CD4-positive, alpha-beta memory T cell (primary cell): ENCODE measurements around the gene ATP8B3. TPM values are rescaled to one million over a fixed set of nuclear protein-coding genes. Genes with fewer than 3 reads are reported as not detected.

Experiments
- CTCF ChIA-PET: fragments of 350-600 bp; sonication (Branson Sonifier 250); formaldehyde crosslinking; loops from one replicate; lab custom pipeline; 2021; ENCODE audit warnings: inconsistent platforms; ENCODE audit not compliant: partially characterized antibody; lab: Charles Lee
- POLR2A ChIA-PET: fragments of 350-600 bp; sonication (Branson Sonifier 250); formaldehyde crosslinking; loops from one replicate; lab custom pipeline; 2021; ENCODE audit not compliant: partially characterized antibody; lab: Charles Lee
- DNase-seq, 5 donors: peaks; one replicate each; pipeline versions ENCODE4 v3.0.0 to v3.0.0-alpha.2; 2020 to 2022; ENCODE audit warnings: mixed read lengths in 1 of 5
- H3K27ac ChIP-seq: one replicate; pipeline ENCODE4 v1.7.0; 2013; ENCODE audit warnings: low read depth, low read length
- H3K27me3 ChIP-seq: 2 replicates; pipeline ENCODE4 v1.7.0; 2013; ENCODE audit warnings: mild to moderate bottlenecking, low read length, moderate library complexity; ENCODE audit not compliant: insufficient read depth
- H3K36me3 ChIP-seq: 2 replicates; pipeline ENCODE4 v1.7.0; 2013; ENCODE audit warnings: mild to moderate bottlenecking, low read length, moderate library complexity; ENCODE audit not compliant: insufficient read depth
- H3K4me1 ChIP-seq: 2 replicates; pipeline ENCODE4 v1.7.0; 2013; ENCODE audit warnings: mild to moderate bottlenecking, low read length, moderate library complexity; ENCODE audit not compliant: insufficient read depth
- H3K4me3 ChIP-seq, 2 donors: one replicate each; pipeline ENCODE4 v1.7.0; 2013; ENCODE audit warnings: low read length in 2 of 2, mild to moderate bottlenecking in 1 of 2
- H3K9me3 ChIP-seq, 2 donors: one replicate each; pipeline ENCODE4 v1.7.0; 2013; ENCODE audit warnings: low read length in 2 of 2, control low read depth in 1 of 2; ENCODE audit not compliant: control insufficient read depth in 1 of 2
- H3K27ac Mint-ChIP-seq, 7 donors: one replicate each; pipeline ENCODE4 v1.8.0; 2020 to 2021; ENCODE audit warnings: mixed read lengths in 7 of 7, mild to moderate bottlenecking in 6 of 7, inconsistent platforms in 3 of 7, moderate library complexity in 3 of 7
- H3K27me3 Mint-ChIP-seq, 2 donors: one replicate each; pipeline ENCODE4 v1.8.0; 2020 to 2021; ENCODE audit warnings: mixed read lengths in 2 of 2
- H3K36me3 Mint-ChIP-seq, 2 donors: one replicate each; pipeline ENCODE4 v1.8.0; 2020 to 2021; ENCODE audit warnings: mixed read lengths in 2 of 2, inconsistent platforms in 1 of 2, mild to moderate bottlenecking in 1 of 2
- H3K4me1 Mint-ChIP-seq, 4 donors: one replicate each; pipeline ENCODE4 v1.8.0; 2020 to 2021; ENCODE audit warnings: mixed read lengths in 4 of 4, mild to moderate bottlenecking in 1 of 4
- H3K4me3 Mint-ChIP-seq, 8 donors: one replicate each; pipeline ENCODE4 v1.8.0; 2020 to 2021; ENCODE audit warnings: mixed read lengths in 8 of 8, mild to moderate bottlenecking in 7 of 8, moderate library complexity in 6 of 8, inconsistent platforms in 3 of 8
- H3K9me3 Mint-ChIP-seq, 8 donors: one replicate each; pipeline ENCODE4 v1.8.0; 2020 to 2021; ENCODE audit warnings: mixed read lengths in 8 of 8, mild to moderate bottlenecking in 5 of 8, inconsistent platforms in 3 of 8, moderate library complexity in 1 of 8
- intact Hi-C: fragments of 100-400 bp; cut with micrococcal nuclease; formaldehyde crosslinking; loops from one replicate; pipeline ENCODE4 v1.15.1; 2023
- polyA plus RNA-seq, 2 donors: library from polyadenylated mRNA; unstranded; fragments of 300-500 nt; fragmentation: Illumina TruSeq; gene quantifications; one replicate each; pipeline ENCODE4 v1.2.3, GENCODE V29; 2021
- total RNA-seq, 2 experiments: library from RNA; stranded (reverse); gene quantifications; one replicate each; pipeline ENCODE4 v1.2.3, GENCODE V29; 2021

ATP8B3 gene
- total and polyA plus RNA-seq, 4 experiments from 2014 or later, result 0.73 to 5.5 (median 3.6) TPM

DNA sequence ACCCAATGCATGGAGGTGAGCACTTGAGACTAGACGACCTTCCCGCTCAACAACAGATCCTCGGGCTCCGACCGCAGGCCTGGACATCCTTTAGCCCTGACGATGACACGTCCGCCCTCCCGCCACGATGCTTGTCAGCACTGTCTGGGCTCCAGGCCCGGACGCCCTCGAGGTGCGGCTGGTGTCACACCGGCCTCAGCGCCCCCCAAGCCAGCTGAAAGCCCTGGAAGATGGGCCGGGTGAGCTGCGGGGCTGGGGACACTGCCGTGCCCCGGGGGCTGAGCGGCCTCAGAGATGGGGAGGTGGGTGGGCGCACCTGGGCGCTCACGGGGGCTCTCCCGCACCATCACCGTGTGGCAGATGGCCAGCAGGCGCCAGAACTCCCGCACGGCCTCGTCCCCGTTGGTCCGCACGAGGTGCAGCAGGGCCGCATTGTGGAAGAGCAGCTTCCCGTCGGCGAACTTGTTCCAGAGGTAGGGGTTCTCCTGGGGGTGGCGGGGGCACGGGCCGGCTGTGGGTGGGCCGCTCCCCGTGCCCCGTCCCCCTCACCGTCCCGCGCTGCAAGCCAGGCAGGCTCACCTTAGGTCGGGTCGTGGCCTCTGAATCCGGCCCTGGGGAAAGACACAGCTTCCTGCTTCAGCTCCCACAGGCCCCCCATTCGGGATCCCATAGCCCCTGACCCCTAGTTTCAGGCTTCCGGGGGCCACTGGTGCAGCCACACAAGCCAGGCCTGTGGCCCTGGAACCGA, 15.5 kb downstream of the ATP8B3 start:
- H3K4me3 Mint-ChIP-seq, result no peak overlapping the region
- no peak overlapping the region for H3K27ac Mint-ChIP-seq
- H3K9me3 ChIP-seq, result no peaks in the 10 kb centered on the region
- peaks cover 7% of the 10 kb centered on the region for H3K4me1 ChIP-seq
- ChIA-PET CTCF (interaction anchor here (0.8 to 4.8 kb wide), 6 partner anchors 14 to 251 kb away, joined by 3 to 22 read pairs (median 4); no protein-coding TSS in a partner anchor), POLR2A (no interaction called here)
- no peaks in the 10 kb centered on the region for H3K36me3 ChIP-seq
- no peak overlapping the region for H3K27ac ChIP-seq
- peaks cover 0 to 4% of the 10 kb centered on the region in 2 donors for H3K27me3 Mint-ChIP-seq
- DNase-seq, result peak in 1 of 5 donors; percentile 1
- intact Hi-C loops, result no loop called here
- peaks cover 0 to 3% (median 0%) of the 10 kb centered on the region in 8 donors for H3K9me3 Mint-ChIP-seq
- peaks cover 3 to 4% of the 10 kb centered on the region in 2 donors for H3K36me3 Mint-ChIP-seq
- H3K4me3 ChIP-seq, result no peak overlapping the region
- H3K27me3 ChIP-seq, result no peaks in the 10 kb centered on the region
- H3K4me1 Mint-ChIP-seq, result peaks cover 0 to 6% (median 2%) of the 10 kb centered on the region in 4 donors

DNA sequence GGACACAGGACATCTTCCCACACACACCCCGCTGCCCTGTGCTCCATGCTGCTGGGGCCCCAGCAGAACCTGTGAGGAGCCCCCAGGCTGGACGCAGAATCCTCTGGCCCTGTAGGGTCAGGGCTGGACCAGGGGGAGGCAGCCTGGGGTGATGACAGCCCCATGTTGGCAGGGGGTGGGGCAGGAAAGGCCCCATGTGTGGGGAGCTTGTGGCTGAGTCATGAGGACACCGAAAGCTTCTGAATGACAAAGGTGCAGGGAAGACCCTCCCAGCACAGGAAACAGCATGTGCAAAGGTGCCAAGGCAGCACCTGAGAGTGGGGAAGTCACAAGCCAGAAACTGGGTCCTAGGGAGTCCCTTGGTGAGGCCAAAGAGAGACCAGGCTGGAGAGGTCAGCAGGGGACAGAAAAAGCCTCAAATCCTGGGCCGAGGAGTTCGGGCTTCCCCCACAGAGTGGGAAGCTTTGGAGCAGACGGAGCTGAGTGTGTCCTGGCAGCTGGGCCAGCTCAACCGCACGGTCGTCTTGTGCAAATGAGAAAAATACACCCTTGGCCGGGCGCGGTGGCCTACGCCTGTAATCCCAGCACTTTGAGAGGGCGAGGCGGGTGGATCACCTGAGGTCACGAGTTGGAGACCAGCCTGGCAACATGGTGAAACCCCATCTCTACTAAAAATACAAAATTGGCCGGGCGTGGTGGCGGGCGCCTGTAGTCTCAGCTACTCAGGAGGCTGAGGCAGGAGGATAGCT, 17.5 kb downstream of the ATP8B3 start:
- Histone ChIP-seq H3K27ac (no peak overlapping the region), H3K9me3 (no peaks in the 10 kb centered on the region), H3K27me3 (no peaks in the 10 kb centered on the region), H3K4me3 (no peak overlapping the region), H3K36me3 (no peaks in the 10 kb centered on the region), H3K4me1 (peaks cover 7% of the 10 kb centered on the region)
- intact Hi-C loops, result no loop called here
- Mint-ChIP-seq H3K27ac (no peak overlapping the region), H3K9me3 (peaks cover 0 to 3% (median 0%) of the 10 kb centered on the region in 8 donors), H3K4me3 (no peak overlapping the region), H3K4me1 (peaks cover 0 to 6% (median 2%) of the 10 kb centered on the region in 4 donors), H3K36me3 (no peaks in the 10 kb centered on the region), H3K27me3 (peaks cover 0 to 4% of the 10 kb centered on the region in 2 donors)
- CTCF ChIA-PET, result interaction anchor here (0.5 to 4.8 kb wide), 5 partner anchors 12 to 249 kb away, joined by 3 to 22 read pairs (median 15); no protein-coding TSS in a partner anchor
- POLR2A ChIA-PET, result no interaction called here
- DNase-seq, result peak in 1 of 5 donors; percentile 36

DNA sequence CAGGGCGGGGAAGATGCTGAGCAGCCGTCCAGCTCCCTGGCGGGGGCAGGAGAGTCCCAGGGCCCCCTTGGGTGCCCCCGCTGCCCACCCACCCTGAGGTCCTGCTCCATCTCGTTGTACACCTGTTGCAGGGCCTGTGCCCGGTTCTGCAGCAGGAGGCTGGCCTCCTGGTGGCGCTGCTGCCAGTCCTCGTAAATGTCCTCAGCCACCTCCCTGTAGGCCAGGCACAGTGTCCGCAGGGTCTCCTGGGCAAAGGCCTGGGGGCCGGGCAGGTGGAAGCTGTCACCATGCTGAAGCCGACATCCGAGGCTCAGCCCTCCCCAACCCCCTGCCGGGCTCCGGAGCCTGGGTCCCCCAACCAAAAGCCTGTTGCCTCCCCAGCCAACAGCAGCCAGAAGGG, 20.2 kb downstream of the ATP8B3 start:
- H3K36me3 ChIP-seq, result no peaks in the 10 kb centered on the region
- POLR2A ChIA-PET, result no interaction called here
- no peak overlapping the region for H3K27ac ChIP-seq
- H3K27me3 ChIP-seq, result no peaks in the 10 kb centered on the region
- Mint-ChIP-seq H3K36me3 (no peaks in the 10 kb centered on the region), H3K4me3 (no peak overlapping the region), H3K27ac (no peak overlapping the region), H3K4me1 (peaks cover 0 to 6% (median 3%) of the 10 kb centered on the region in 4 donors), H3K27me3 (peaks cover 6 to 10% of the 10 kb centered on the region in 2 donors), H3K9me3 (peaks cover 0 to 3% (median 0%) of the 10 kb centered on the region in 8 donors)
- no peak overlapping the region for H3K4me3 ChIP-seq
- CTCF ChIA-PET, result interaction anchor here (4.8 kb wide), 1 partner anchor 34 kb away, joined by 22 read pairs; no protein-coding TSS in a partner anchor
- H3K4me1 ChIP-seq, result peaks cover 7% of the 10 kb centered on the region
- peak in 1 of 5 donors; percentile 32 for DNase-seq
- intact Hi-C loops, result no loop called here
- H3K9me3 ChIP-seq, result no peaks in the 10 kb centered on the region

DNA sequence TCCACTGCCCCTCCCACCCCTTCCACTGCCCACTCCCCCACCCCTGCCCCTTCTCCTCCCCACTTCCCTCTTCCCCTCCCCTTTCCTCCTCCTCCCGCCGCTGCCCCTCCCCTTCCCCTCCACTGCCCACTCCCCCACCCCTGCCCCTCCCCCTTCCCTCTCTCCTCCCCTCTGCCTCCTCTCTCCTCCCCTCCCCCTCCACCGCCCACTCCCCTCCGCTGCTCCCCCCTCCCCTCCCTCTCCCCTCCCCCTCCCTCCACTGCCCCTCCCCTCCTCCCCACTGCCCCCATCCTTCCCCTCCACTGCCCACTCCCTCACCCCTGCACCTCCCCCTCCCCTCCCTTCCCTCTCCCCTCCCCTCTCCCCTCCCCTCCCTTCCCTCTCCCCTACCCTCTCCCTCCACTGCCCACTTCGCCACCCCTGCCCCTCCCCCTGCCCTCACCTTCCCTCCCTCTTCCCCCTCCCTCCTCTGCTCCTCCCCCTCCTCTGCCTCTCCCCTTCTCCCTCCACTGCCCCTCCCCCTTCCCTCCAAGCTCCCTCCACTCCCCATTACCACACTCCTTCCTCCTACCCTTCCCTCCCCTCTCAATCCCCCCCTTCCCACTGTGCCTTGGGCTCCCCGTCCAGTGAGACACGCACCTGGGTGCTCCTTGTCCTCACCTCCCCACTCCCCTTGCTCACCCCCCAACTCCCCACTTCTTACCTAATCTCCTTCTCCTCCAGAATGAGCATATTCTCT, 21.9 kb downstream of the ATP8B3 start:
- Mint-ChIP-seq H3K4me1 (peaks cover 0 to 2% (median 0%) of the 10 kb centered on the region in 4 donors), H3K27ac (no peak overlapping the region), H3K9me3 (no peaks in the 10 kb centered on the region), H3K27me3 (peaks cover 6 to 7% of the 10 kb centered on the region in 2 donors), H3K36me3 (no peaks in the 10 kb centered on the region), H3K4me3 (no peak overlapping the region)
- Histone ChIP-seq H3K27me3 (no peaks in the 10 kb centered on the region), H3K4me3 (no peak overlapping the region), H3K36me3 (no peaks in the 10 kb centered on the region), H3K4me1 (no peaks in the 10 kb centered on the region), H3K9me3 (no peaks in the 10 kb centered on the region), H3K27ac (no peak overlapping the region)
- CTCF ChIA-PET, result interaction anchor here (0.8 to 1.3 kb wide), 2 partner anchors 10 to 36 kb away, joined by 3 read pairs; no protein-coding TSS in a partner anchor
- POLR2A ChIA-PET, result interaction anchor here (1.6 kb wide), 1 partner anchor 21 kb away, joined by 3 read pairs; no protein-coding TSS in a partner anchor
- intact Hi-C loops, result no loop called here
- peak in 1 of 5 donors; percentile 12 for DNase-seq

DNA sequence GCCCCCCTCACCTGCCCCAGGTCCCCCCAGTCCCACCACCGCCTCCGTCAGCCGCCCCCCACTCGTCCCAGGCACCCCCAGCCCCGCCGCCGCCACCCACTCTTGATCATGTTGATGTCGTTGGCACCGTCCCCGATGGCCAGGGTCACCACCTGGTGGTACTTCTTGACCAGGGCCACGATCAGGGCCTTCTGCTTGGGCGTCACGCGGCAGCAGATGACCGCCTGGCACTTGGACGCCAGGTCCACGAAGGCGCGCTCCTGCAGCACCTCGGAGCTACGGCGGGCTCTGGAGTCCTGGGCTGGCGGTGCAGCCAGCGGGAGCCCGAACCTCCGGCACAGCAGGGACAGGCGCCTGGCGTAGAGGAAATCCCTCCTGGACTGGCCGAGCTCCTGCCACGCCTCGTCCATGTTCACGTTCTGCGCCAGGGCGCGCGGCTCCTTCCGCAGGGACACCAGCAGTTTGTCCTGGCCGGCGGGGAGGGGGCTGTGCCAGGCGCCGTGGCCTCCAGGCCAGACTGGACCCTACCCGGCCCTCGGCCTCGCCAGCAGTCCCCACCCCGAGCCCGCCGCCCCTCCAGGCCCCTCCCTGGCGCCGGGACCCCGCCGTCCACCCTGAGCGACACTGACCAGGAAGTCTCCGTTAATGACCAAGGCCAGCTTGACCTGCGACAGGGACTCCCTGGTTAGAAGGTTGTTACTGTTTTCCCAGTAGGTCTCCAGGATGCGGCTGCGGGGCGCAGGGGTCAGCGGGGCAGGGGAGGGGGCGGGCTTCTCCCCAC, 22.6 kb downstream of the ATP8B3 start:
- intact Hi-C loops, result loop anchor here (2.0 kb wide), 1 partner anchor 23 kb away; the partner anchor contains the start of gene ATP8B3
- Histone ChIP-seq H3K4me1 (no peaks in the 10 kb centered on the region), H3K9me3 (no peaks in the 10 kb centered on the region), H3K27ac (no peak overlapping the region), H3K36me3 (no peaks in the 10 kb centered on the region), H3K27me3 (no peaks in the 10 kb centered on the region), H3K4me3 (no peak overlapping the region)
- DNase-seq, result peak in 1 of 5 donors; percentile 17
- CTCF ChIA-PET, result interaction anchor here (0.8 to 2.1 kb wide), 3 partner anchors 9 to 39 kb away, joined by 3 to 6 read pairs (median 3); no protein-coding TSS in a partner anchor
- Mint-ChIP-seq H3K36me3 (no peaks in the 10 kb centered on the region), H3K4me3 (no peak overlapping the region), H3K27me3 (peaks cover 6 to 7% of the 10 kb centered on the region in 2 donors), H3K27ac (no peak overlapping the region), H3K4me1 (peaks cover 0 to 2% (median 0%) of the 10 kb centered on the region in 4 donors), H3K9me3 (no peaks in the 10 kb centered on the region)
- POLR2A ChIA-PET, result interaction anchor here (1.4 to 1.6 kb wide), 2 partner anchors 22 to 37 kb away, joined by 3 read pairs; no protein-coding TSS in a partner anchor

DNA sequence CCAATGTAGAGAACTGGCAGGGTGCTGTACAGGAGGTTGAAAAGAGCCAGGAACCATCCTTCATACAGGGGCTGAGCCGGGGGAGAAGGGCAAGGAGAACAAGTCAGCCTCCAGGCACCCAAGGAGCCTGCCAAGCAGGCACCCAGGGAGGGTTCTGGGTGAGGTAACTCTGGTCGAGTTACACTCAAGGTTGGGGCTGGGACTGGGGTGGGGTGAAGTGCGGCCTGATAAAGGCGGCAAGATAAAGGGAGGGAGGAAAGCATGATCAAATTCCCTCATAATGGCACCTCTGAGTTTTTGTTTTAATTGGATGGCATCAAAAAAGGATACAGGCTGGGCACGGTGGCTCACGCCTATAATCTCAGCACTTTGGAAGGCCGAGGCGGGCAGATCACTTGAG, 25.0 kb downstream of the ATP8B3 start:
- Mint-ChIP-seq H3K27me3 (peaks cover 18 to 24% of the 10 kb centered on the region in 2 donors), H3K4me1 (peaks cover 0 to 2% (median 0%) of the 10 kb centered on the region in 4 donors)
- intact Hi-C loops, result no loop called here

More for the DNA sequence above, 25.0 kb downstream of the ATP8B3 start:
- Histone ChIP-seq H3K27me3 (peaks cover 4% of the 10 kb centered on the region), H3K36me3 (no peaks in the 10 kb centered on the region), H3K27ac (no peak overlapping the region), H3K4me3 (no peak overlapping the region), H3K9me3 (peaks cover 0 to 1% of the 10 kb centered on the region in 2 donors), H3K4me1 (no peaks in the 10 kb centered on the region)
- no peak for DNase-seq
- no peak overlapping the region for H3K4me3 Mint-ChIP-seq
- CTCF ChIA-PET, result interaction anchor here (0.6 to 2.1 kb wide), 3 partner anchors 39 to 637 kb away, joined by 4 to 13 read pairs (median 6); no protein-coding TSS in a partner anchor
- peaks cover 0 to 10% (median 3%) of the 10 kb centered on the region in 8 donors for H3K9me3 Mint-ChIP-seq
- no peak overlapping the region for H3K27ac Mint-ChIP-seq
- POLR2A ChIA-PET, result no interaction called here
- H3K36me3 Mint-ChIP-seq, result no peaks in the 10 kb centered on the region
